ENCODE measurements around the gene ZNF462. TPM values are rescaled to one million over a fixed set of nuclear protein-coding genes. Genes with fewer than 3 reads are reported as not detected.

Gene ZNF462
- total RNA-seq, 6 donors from 2014 or later, result 17.9 to 85.9 (median 21.2) TPM

- WGBS, 2 donors, result 63 to 72% methylated on average over 2 of the region's 2 CpGs
- no peaks in the 10 kb centered on the region for H3K27me3 ChIP-seq
- DNase-seq (no peak), ATAC-seq (ENCODE audit: low FRiP score in 2 of 2) (peak in 1 of 2 donors; percentile 56)
- H3K36me3 ChIP-seq, result no peaks in the 10 kb centered on the region
- no peaks in the 10 kb centered on the region for H3K4me1 ChIP-seq
- TF ChIP-seq EP300 (IDR thresholded peaks at IDR 0.05) (no peak), POLR2A (IDR thresholded peaks at IDR 0.05) (no peak), CTCF (IDR thresholded peaks at IDR 0.05) (no peak), POLR2AphosphoS5 (IDR thresholded peaks at IDR 0.05) (no peak)
- H3K4me3 ChIP-seq, result no peak overlapping the region
- no peaks in the 10 kb centered on the region for H3K9me3 ChIP-seq
- no peak overlapping the region for H3K27ac ChIP-seq
Observed at GRCh38 chr9:107060062-107060461, 197.1 kb downstream of the ZNF462 start.

Small RNA genes within 50 kb of the gene (small RNA-seq; reads per million reads assigned to genes)
- gene RNA5SP292, result 0 reads per million in 4 donors
